Measurements from ENCODE around the gene MBD2.

GRCh38 chr18:54134053-54134452 lies 90.4 kb downstream of the MBD2 start:
- TF ChIP-seq POLR2AphosphoS5 (IDR thresholded peaks at IDR 0.05; ENCODE audit: low read depth, low read length) = no peak
- no peak for TF ChIP-seq YY1 (IDR thresholded peaks at IDR 0.05; ENCODE audit: low read depth, low read length)
- TF ChIP-seq CTCF (IDR thresholded peaks at IDR 0.05; ENCODE audit: control extremely low read depth in 1 of 3, insufficient read depth in 1 of 3, low read depth in 1 of 3, low read length in 3 of 3) = no peak
- TF ChIP-seq CEBPB (IDR thresholded peaks at IDR 0.05; ENCODE audit: low read depth, low read length) = no peak
- TF ChIP-seq POLR2A (IDR thresholded peaks at IDR 0.05; ENCODE audit: control extremely low read depth in 1 of 2, low read depth in 2 of 2, low read length in 2 of 2) = no peak
- TF ChIP-seq MAX (IDR thresholded peaks at IDR 0.05) = no peak
- no peak for TF ChIP-seq GTF2F1 (IDR thresholded peaks at IDR 0.05; ENCODE audit: borderline replicate concordance, low read depth, low read length)
- no peak for TF ChIP-seq GABPA (IDR thresholded peaks at IDR 0.05; ENCODE audit: borderline replicate concordance, insufficient read depth, low read length)
- TF ChIP-seq SP2 (IDR thresholded peaks at IDR 0.05; ENCODE audit: low read length) = no peak
- TF ChIP-seq EZH2 (IDR thresholded peaks at IDR 0.05; ENCODE audit: low read depth, low read length, severe bottlenecking) = no peak
- no peak for TF ChIP-seq SRF (IDR thresholded peaks at IDR 0.05; ENCODE audit: low read depth, low read length)
- TF ChIP-seq PHF8 (conservative IDR thresholded peaks at IDR 0.05; ENCODE audit: low read depth, low read length) = no peak
- TF ChIP-seq RAD21 (IDR thresholded peaks at IDR 0.05 in 1 of 2, conservative IDR thresholded peaks at IDR 0.05 in 1 of 2; ENCODE audit: low read depth in 2 of 2, low read length in 2 of 2) = no peak

Measured in H1 (cell line).